Thyroid gland (tissue), 4 donors: ENCODE measurements around the gene UVSSA.

ENCODE experiments used
- CTCF ChIP-seq, 6 experiments: fragments of 200-600 bp in 3 of 6; fragments of 450-650 bp in 3 of 6; sonication (generic) in 3 of 6; IDR thresholded peaks; one replicate each; pipeline ENCODE4 v1.5.1; 2016 to 2019; ENCODE audit warnings: antibody characterized with exemption in 6 of 6, mild to moderate bottlenecking in 2 of 6, inconsistent platforms in 1 of 6, moderate library complexity in 1 of 6
- POLR2A ChIP-seq, 2 donors: fragments of 450-650 bp; IDR thresholded peaks; one replicate each; pipeline ENCODE4 v1.6.1; 2017; ENCODE audit warnings: antibody characterized with exemption in 2 of 2, mild to moderate bottlenecking in 2 of 2, moderate library complexity in 1 of 2

GRCh38 chr4:1312821-1313640, 34.0 kb upstream of the UVSSA start:
- TF ChIP-seq POLR2A (IDR thresholded peaks at IDR 0.05) (no peak), CTCF (IDR thresholded peaks at IDR 0.05) (no peak)
